ENCODE data around the gene INAFM1.

DNA sequence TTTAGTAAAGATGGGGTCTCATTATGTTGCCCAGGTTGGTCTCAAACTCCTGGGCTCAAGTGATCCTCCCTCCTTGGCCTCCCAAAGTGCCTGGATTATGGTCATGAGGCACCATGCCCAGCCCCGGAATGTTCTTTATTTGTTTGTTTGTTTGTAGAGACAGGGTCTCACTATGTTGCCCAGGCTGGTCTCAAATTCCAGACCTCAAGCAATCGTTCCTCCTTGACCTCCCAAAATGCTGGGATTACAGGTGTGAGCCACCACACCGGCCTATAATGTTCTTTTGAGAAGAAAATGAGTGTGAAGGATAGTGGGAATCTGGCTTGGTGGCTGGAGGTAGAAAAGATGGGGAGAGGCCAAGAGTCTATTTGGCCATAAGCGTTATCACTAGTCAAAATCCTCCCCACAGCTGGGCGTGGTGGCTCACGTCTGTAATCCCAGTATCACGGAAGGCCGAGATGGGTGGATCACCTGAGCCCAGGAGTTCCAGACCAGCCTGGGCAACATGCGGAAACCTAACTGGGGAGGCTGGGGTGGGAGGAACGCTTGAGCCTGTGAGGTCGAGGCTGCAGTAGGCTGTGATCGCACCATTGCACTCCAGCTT is 38.5 kb upstream of the INAFM1 start:
- TF ChIP-seq, protein P1, sequence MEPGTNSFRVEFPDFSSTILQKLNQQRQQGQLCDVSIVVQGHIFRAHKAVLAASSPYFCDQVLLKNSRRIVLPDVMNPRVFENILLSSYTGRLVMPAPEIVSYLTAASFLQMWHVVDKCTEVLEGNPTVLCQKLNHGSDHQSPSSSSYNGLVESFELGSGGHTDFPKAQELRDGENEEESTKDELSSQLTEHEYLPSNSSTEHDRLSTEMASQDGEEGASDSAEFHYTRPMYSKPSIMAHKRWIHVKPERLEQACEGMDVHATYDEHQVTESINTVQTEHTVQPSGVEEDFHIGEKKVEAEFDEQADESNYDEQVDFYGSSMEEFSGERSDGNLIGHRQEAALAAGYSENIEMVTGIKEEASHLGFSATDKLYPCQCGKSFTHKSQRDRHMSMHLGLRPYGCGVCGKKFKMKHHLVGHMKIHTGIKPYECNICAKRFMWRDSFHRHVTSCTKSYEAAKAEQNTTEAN (CRISPR knock-in tag; IDR thresholded peaks at IDR 0.05): no peak
- TF ChIP-seq, protein P2, sequence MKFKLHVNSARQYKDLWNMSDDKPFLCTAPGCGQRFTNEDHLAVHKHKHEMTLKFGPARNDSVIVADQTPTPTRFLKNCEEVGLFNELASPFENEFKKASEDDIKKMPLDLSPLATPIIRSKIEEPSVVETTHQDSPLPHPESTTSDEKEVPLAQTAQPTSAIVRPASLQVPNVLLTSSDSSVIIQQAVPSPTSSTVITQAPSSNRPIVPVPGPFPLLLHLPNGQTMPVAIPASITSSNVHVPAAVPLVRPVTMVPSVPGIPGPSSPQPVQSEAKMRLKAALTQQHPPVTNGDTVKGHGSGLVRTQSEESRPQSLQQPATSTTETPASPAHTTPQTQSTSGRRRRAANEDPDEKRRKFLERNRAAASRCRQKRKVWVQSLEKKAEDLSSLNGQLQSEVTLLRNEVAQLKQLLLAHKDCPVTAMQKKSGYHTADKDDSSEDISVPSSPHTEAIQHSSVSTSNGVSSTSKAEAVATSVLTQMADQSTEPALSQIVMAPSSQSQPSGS (CRISPR knock-in tag; IDR thresholded peaks at IDR 0.05; ENCODE audit: borderline replicate concordance, low read depth): no peak
- TF ChIP-seq, protein P3, sequence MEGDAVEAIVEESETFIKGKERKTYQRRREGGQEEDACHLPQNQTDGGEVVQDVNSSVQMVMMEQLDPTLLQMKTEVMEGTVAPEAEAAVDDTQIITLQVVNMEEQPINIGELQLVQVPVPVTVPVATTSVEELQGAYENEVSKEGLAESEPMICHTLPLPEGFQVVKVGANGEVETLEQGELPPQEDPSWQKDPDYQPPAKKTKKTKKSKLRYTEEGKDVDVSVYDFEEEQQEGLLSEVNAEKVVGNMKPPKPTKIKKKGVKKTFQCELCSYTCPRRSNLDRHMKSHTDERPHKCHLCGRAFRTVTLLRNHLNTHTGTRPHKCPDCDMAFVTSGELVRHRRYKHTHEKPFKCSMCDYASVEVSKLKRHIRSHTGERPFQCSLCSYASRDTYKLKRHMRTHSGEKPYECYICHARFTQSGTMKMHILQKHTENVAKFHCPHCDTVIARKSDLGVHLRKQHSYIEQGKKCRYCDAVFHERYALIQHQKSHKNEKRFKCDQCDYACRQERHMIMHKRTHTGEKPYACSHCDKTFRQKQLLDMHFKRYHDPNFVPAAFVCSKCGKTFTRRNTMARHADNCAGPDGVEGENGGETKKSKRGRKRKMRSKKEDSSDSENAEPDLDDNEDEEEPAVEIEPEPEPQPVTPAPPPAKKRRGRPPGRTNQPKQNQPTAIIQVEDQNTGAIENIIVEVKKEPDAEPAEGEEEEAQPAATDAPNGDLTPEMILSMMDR (IDR thresholded peaks at IDR 0.05): no peak
- TF ChIP-seq ELF4 (CRISPR knock-in tag; IDR thresholded peaks at IDR 0.05; ENCODE audit: low read depth): no peak
- TF ChIP-seq ESRRA (CRISPR knock-in tag; IDR thresholded peaks at IDR 0.05; ENCODE audit: borderline replicate concordance): no peak

Measured in WTC11 (cell line).